ENCODE results near the gene PRPSAP1. TPM values are rescaled to one million over a fixed set of nuclear protein-coding genes. Genes with fewer than 3 reads are reported as not detected.

The PRPSAP1 gene
- total RNA-seq, 6 experiments from 2014 or later: 39.3 to 55.6 (median 45.1) TPM

DNA sequence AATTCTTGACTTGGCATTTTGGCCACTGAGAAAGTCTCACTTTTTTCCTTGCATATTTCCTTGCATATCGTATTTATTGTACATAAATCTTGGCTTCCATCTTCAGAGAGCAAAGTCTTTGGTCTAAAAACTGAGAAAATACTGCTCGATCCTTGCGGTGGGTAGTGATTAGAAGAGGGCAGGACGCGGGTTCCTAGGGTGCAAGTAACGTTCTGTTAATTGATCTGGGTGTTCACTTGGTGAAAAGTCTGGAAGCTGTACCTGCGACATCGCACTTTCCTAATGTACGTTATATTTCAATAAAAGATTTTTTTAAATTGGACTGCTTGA is 89.3 kb downstream of the PRPSAP1 start:
- peak overlapping the region; percentile 12 to 91 (median 30) for H3K27ac ChIP-seq
- TF ChIP-seq POLR2A (IDR thresholded peaks at IDR 0.05): no peak
- no peak for TF ChIP-seq CTCF (IDR thresholded peaks at IDR 0.05)
- H3K27me3 ChIP-seq: no peaks in the 10 kb centered on the region
- H3K4me3 ChIP-seq: no peak overlapping the region
- peaks cover 0 to 37% (median 5%) of the 10 kb centered on the region in 4 donors for H3K4me1 ChIP-seq
- DNase-seq: no peak
- 52% methylated on average over 9 of the region's 9 CpGs for WGBS (ENCODE audit: insufficient coverage, low coverage, low lambda C conversion rate, missing lambda C conversion rate)
- intact Hi-C loops (cut with DNase I): no loop called here
- no peaks in the 10 kb centered on the region for H3K9me3 ChIP-seq
- no peak for ATAC-seq
- no peaks in the 10 kb centered on the region for H3K36me3 ChIP-seq

GRCh38 chr17:76263896-76264295 is 89.8 kb downstream of the PRPSAP1 start:
- H3K27me3 ChIP-seq: no peaks in the 10 kb centered on the region
- intact Hi-C loops (cut with DNase I): no loop called here
- ATAC-seq: no peak
- 84% methylated on average over 2 of the region's 5 CpGs for WGBS (ENCODE audit: insufficient coverage, low coverage, low lambda C conversion rate, missing lambda C conversion rate)
- H3K9me3 ChIP-seq: no peaks in the 10 kb centered on the region
- peak overlapping the region in 2 of 3 donors; percentile 30 to 91 for H3K27ac ChIP-seq
- H3K4me3 ChIP-seq: no peak overlapping the region
- TF ChIP-seq POLR2A (IDR thresholded peaks at IDR 0.05) (no peak), CTCF (IDR thresholded peaks at IDR 0.05) (no peak)
- H3K36me3 ChIP-seq: no peaks in the 10 kb centered on the region
- no peak for DNase-seq
- H3K4me1 ChIP-seq: peaks cover 0 to 36% (median 5%) of the 10 kb centered on the region in 4 donors

DNA sequence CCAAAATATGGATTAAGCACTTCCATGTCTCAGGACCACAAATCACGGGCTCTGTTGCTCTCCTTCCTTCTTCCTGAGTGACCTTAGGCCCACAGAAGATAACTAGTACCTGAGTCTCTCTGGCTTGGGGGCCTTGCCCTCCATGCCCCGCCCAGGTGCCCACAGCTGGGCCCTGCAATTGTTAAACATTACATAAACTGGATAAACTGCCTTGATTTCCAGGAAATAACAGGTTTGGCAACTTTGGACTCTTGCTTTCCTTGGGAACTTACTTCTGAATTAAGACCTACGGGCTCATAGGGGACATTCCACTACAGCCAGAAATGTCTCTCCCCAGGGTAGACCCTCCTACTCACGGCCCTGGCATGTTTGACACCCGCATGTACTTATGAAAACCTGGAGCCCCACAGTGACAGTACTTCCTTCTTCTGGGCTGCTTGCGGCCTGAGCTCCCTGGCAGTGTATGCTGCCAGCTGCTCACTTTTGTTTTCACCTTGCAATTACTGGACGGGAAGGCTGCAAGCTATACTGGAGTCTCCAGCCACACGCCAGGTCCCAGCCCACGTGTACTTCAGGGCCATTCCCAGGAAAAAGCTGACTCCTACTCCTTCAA is 90.9 kb downstream of the PRPSAP1 start:
- peak in 1 of 3 donors; percentile 56 for DNase-seq
- Histone ChIP-seq H3K36me3 (no peaks in the 10 kb centered on the region), H3K4me1 (peaks cover 0 to 27% (median 5%) of the 10 kb centered on the region in 4 donors), H3K9me3 (no peaks in the 10 kb centered on the region), H3K27ac (peak overlapping the region; percentile 14 to 29 (median 23)), H3K27me3 (no peaks in the 10 kb centered on the region), H3K4me3 (no peak overlapping the region)
- WGBS (ENCODE audit: insufficient coverage, low coverage, low lambda C conversion rate, missing lambda C conversion rate): 34% methylated on average over 9 of the region's 9 CpGs
- intact Hi-C loops (cut with DNase I): no loop called here
- TF ChIP-seq POLR2A (IDR thresholded peaks at IDR 0.05) (no peak), CTCF (IDR thresholded peaks at IDR 0.05) (no peak)
- ATAC-seq: peak in 1 of 4 donors; percentile 4

DNA sequence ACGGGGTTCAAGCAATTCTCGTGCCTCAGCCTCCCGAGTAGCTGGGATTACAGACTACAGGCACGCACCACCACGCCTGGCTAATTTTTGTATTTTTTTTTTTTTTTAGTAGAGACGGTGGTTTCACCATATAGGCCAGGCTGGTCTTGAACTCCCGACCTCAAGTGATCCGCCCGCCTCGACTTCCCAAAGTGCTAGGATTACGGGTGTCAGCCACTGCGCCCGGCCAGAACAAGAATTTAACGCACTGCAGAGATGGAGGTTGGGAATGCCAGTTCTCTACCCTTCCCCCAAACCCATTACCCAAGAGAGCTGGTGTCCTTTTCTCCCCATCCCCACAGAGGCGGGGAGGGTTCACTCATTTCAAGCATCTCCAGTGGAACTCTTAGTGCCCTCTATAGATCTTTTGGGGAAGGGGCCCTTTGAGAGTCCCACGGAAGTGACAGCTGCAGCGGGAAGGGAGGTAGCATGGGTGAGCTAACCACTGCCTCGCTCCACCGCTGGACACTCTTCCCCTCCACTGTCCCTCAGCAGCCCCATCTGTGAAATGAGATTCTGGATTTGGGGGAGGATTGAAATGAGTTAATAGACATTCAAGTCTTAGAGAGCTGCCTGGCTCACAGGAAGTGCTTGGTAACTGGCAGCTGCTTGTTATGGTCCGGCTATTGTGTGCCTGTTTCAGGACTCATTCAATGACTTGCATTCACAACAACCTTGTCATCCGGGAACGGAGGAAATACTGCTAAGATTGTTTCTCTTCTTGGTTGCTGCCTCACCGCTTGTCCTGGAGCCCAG is 92.1 kb downstream of the PRPSAP1 start:
- DNase-seq (no peak), ATAC-seq (no peak)
- no peaks in the 10 kb centered on the region for H3K9me3 ChIP-seq
- H3K27me3 ChIP-seq: no peaks in the 10 kb centered on the region
- no peaks in the 10 kb centered on the region for H3K36me3 ChIP-seq
- peaks cover 0 to 18% (median 2%) of the 10 kb centered on the region in 4 donors for H3K4me1 ChIP-seq
- TF ChIP-seq POLR2A (IDR thresholded peaks at IDR 0.05) (no peak), CTCF (IDR thresholded peaks at IDR 0.05) (no peak)
- WGBS (ENCODE audit: insufficient coverage, low coverage, low lambda C conversion rate, missing lambda C conversion rate): 84% methylated on average over 22 of the region's 23 CpGs
- intact Hi-C loops (cut with DNase I): no loop called here
- H3K4me3 ChIP-seq: no peak overlapping the region
- no peak overlapping the region for H3K27ac ChIP-seq
